Naive thymus-derived CD8-positive, alpha-beta T cell (primary cell): ENCODE results near the gene SLC25A47. TPM values are rescaled to one million over a fixed set of nuclear protein-coding genes. Genes with fewer than 3 reads are reported as not detected.
"Not testable (repeated sequence)": the region's sequence is repeated elsewhere in the genome, so short reads cannot be mapped to it uniquely, and the experiment has no call there.

Experiments
- ATAC-seq, 2 donors: fragments of 150-1000 bp; cut with Tn5 transposase in 1 of 2; sonication (Bioruptor Pico), chemical (Tn5 transposase) in 1 of 2; 1 replicate in 1 of 2; 2 replicates in 1 of 2; pipeline ENCODE4 v1.10.0; 2021; ENCODE audit warnings: mild to moderate bottlenecking in 2 of 2, moderate library complexity in 2 of 2
- POLR2A ChIA-PET: fragments of 350-600 bp; sonication (Branson Sonifier 250); formaldehyde crosslinking; loops from one replicate; lab custom pipeline; 2021; ENCODE audit warnings: antibody characterized with exemption; lab: Charles Lee
- DNase-seq, 10 donors: peaks; one replicate each; pipeline versions ENCODE4 v3.0.0 to v3.0.0-alpha.2; 2020 to 2022
- H3K27ac Mint-ChIP-seq, 10 donors: one replicate each; pipeline ENCODE4 v1.8.0; 2020 to 2022; ENCODE audit warnings: mild to moderate bottlenecking in 10 of 10, mixed read lengths in 10 of 10, moderate library complexity in 4 of 10, inconsistent platforms in 1 of 10
- H3K27me3 Mint-ChIP-seq, 5 donors: one replicate each; pipeline ENCODE4 v1.8.0; 2021 to 2022; ENCODE audit warnings: mixed read lengths in 5 of 5
- H3K36me3 Mint-ChIP-seq, 3 donors: one replicate each; pipeline ENCODE4 v1.8.0; 2020 to 2022; ENCODE audit warnings: mixed read lengths in 3 of 3, mild to moderate bottlenecking in 2 of 3, inconsistent platforms in 1 of 3
- H3K4me1 Mint-ChIP-seq, 4 donors: one replicate each; pipeline ENCODE4 v1.8.0; 2021 to 2022; ENCODE audit warnings: mixed read lengths in 4 of 4
- H3K4me3 Mint-ChIP-seq, 10 donors: one replicate each; pipeline ENCODE4 v1.8.0; 2020 to 2022; ENCODE audit warnings: mild to moderate bottlenecking in 10 of 10, mixed read lengths in 10 of 10, moderate library complexity in 6 of 10, inconsistent platforms in 1 of 10
- H3K9me3 Mint-ChIP-seq, 9 donors: one replicate each; pipeline ENCODE4 v1.8.0; 2020 to 2022; ENCODE audit warnings: mixed read lengths in 9 of 9, mild to moderate bottlenecking in 3 of 9, inconsistent platforms in 1 of 9, moderate library complexity in 1 of 9
- polyA plus RNA-seq, 3 donors: library from polyadenylated mRNA; unstranded; fragments of 300-500 nt; fragmentation: Illumina TruSeq; gene quantifications; one replicate each; pipeline ENCODE4 v1.2.3, GENCODE V29; 2021
- total RNA-seq, 8 experiments: library from RNA in 2 of 8; stranded (reverse) in 2 of 8; gene quantifications; one replicate each; pipeline ENCODE4 v1.2.3 and lab custom pipeline; 2021 to 2026

SLC25A47 gene
- total and polyA plus RNA-seq, 5 experiments from 2014 or later, result not detected

- H3K36me3 Mint-ChIP-seq, ATAC-seq, DNase-seq, H3K27me3 Mint-ChIP-seq, POLR2A ChIA-PET, H3K9me3 Mint-ChIP-seq: not testable (repeated sequence)
- Mint-ChIP-seq H3K4me3 (peak overlapping the region in 2 of 10 donors; percentile 16 to 34), H3K4me1 (peaks cover 7 to 23% (median 14%) of the 10 kb centered on the region in 4 donors), H3K27ac (peak overlapping the region in 3 of 10 donors; percentile 19 to 58 (median 56))
Measured at GRCh38 chr14:100312110-100312876, 10.8 kb upstream of the SLC25A47 start.

- Mint-ChIP-seq H3K27ac (peak overlapping the region in 2 of 10 donors; percentile 19 to 56), H3K36me3 (no peaks in the 10 kb centered on the region), H3K4me1 (peaks cover 3 to 19% (median 13%) of the 10 kb centered on the region in 4 donors), H3K27me3 (no peaks in the 10 kb centered on the region), H3K4me3 (no peak overlapping the region), H3K9me3 (no peaks in the 10 kb centered on the region)
- POLR2A ChIA-PET, result no interaction called here
- ATAC-seq, result no peak
- no peak for DNase-seq
Measured at GRCh38 chr14:100312877-100313400, 10.2 kb upstream of the SLC25A47 start.

GRCh38 chr14:100313464-100314230 is 9.5 kb upstream of the SLC25A47 start:
- no peak for DNase-seq
- H3K36me3 Mint-ChIP-seq, result no peaks in the 10 kb centered on the region
- H3K27ac Mint-ChIP-seq, result no peak overlapping the region
- no peak for ATAC-seq
- H3K9me3 Mint-ChIP-seq, result no peaks in the 10 kb centered on the region
- H3K4me3 Mint-ChIP-seq, result no peak overlapping the region
- peaks cover 3 to 20% (median 8%) of the 10 kb centered on the region in 4 donors for H3K4me1 Mint-ChIP-seq
- H3K27me3 Mint-ChIP-seq, result no peaks in the 10 kb centered on the region
- POLR2A ChIA-PET, result interaction anchor here (1.1 kb wide), 1 partner anchor 9 kb away, joined by 3 read pairs; no protein-coding TSS in a partner anchor

- no peak overlapping the region for H3K27ac Mint-ChIP-seq
- no peak overlapping the region for H3K4me3 Mint-ChIP-seq
- POLR2A ChIA-PET, result interaction anchor here (1.1 kb wide), 1 partner anchor 10 kb away, joined by 3 read pairs; no protein-coding TSS in a partner anchor
- H3K9me3 Mint-ChIP-seq, result no peaks in the 10 kb centered on the region
- H3K4me1 Mint-ChIP-seq, result peaks cover 3 to 20% (median 6%) of the 10 kb centered on the region in 4 donors
- no peaks in the 10 kb centered on the region for H3K36me3 Mint-ChIP-seq
- no peaks in the 10 kb centered on the region for H3K27me3 Mint-ChIP-seq
- ATAC-seq (no peak), DNase-seq (no peak)
Measured at GRCh38 chr14:100314724-100315123, 8.4 kb upstream of the SLC25A47 start.

GRCh38 chr14:100317389-100317788 is 5.8 kb upstream of the SLC25A47 start:
- no peak for ATAC-seq
- no peaks in the 10 kb centered on the region for H3K27me3 Mint-ChIP-seq
- POLR2A ChIA-PET, result no interaction called here
- H3K4me3 Mint-ChIP-seq, result peak overlapping the region in 6 of 10 donors; percentile 60 to 80 (median 72)
- DNase-seq, result no peak
- peaks cover 0 to 10% (median 5%) of the 10 kb centered on the region in 4 donors for H3K4me1 Mint-ChIP-seq
- H3K27ac Mint-ChIP-seq, result no peak overlapping the region
- H3K36me3 Mint-ChIP-seq, result no peaks in the 10 kb centered on the region
- no peaks in the 10 kb centered on the region for H3K9me3 Mint-ChIP-seq

- peak; percentile 49 to 82 (median 67) for DNase-seq
- no peaks in the 10 kb centered on the region for H3K9me3 Mint-ChIP-seq
- peak; percentile 100 for ATAC-seq
- H3K4me3 Mint-ChIP-seq, result peak overlapping the region; percentile 52 to 80 (median 68)
- peak overlapping the region in 4 of 10 donors; percentile 12 to 76 (median 59) for H3K27ac Mint-ChIP-seq
- H3K4me1 Mint-ChIP-seq, result peaks cover 0 to 6% (median 3%) of the 10 kb centered on the region in 4 donors
- no peaks in the 10 kb centered on the region for H3K27me3 Mint-ChIP-seq
- no peaks in the 10 kb centered on the region for H3K36me3 Mint-ChIP-seq
- POLR2A ChIA-PET, result interaction anchor here (0.7 kb wide), 1 partner anchor 10 kb away, joined by 4 read pairs; no protein-coding TSS in a partner anchor
Measured at GRCh38 chr14:100317912-100318808, 5.0 kb upstream of the SLC25A47 start.

GRCh38 chr14:100320157-100320856 is 2.8 kb upstream of the SLC25A47 start:
- Mint-ChIP-seq H3K27me3 (no peaks in the 10 kb centered on the region), H3K4me3 (no peak overlapping the region), H3K4me1 (peaks cover 0 to 6% (median 2%) of the 10 kb centered on the region in 4 donors)

GRCh38 chr14:100321473-100322137 is 1.5 kb upstream of the SLC25A47 start:
- DNase-seq (no peak), ATAC-seq (no peak)
- Mint-ChIP-seq H3K27ac (no peak overlapping the region), H3K36me3 (no peaks in the 10 kb centered on the region), H3K4me1 (peaks cover 0 to 6% (median 2%) of the 10 kb centered on the region in 4 donors), H3K27me3 (no peaks in the 10 kb centered on the region), H3K9me3 (no peaks in the 10 kb centered on the region), H3K4me3 (no peak overlapping the region)
- POLR2A ChIA-PET, result no interaction called here

More at GRCh38 chr14:100320157-100320856, 2.8 kb upstream of the SLC25A47 start:
- Mint-ChIP-seq H3K27ac (peak overlapping the region in 2 of 10 donors; percentile 18 to 48), H3K36me3 (no peaks in the 10 kb centered on the region), H3K9me3 (no peaks in the 10 kb centered on the region)
- POLR2A ChIA-PET, result no interaction called here
- no peak for DNase-seq
- ATAC-seq, result no peak

- Mint-ChIP-seq H3K27ac (peak overlapping the region in 1 of 10 donors; percentile 34), H3K4me1 (peaks cover 0 to 6% (median 2%) of the 10 kb centered on the region in 4 donors), H3K9me3 (no peaks in the 10 kb centered on the region), H3K4me3 (no peak overlapping the region), H3K27me3 (no peaks in the 10 kb centered on the region), H3K36me3 (no peaks in the 10 kb centered on the region)
- ATAC-seq, result no peak
- no peak for DNase-seq
- POLR2A ChIA-PET, result no interaction called here
Measured at GRCh38 chr14:100322138-100322957, 791 bp upstream of the SLC25A47 start.

- H3K9me3 Mint-ChIP-seq, result no peaks in the 10 kb centered on the region
- H3K27ac Mint-ChIP-seq, result peak overlapping the region in 1 of 10 donors; percentile 55
- ATAC-seq (no peak), DNase-seq (no peak)
- peaks cover 0 to 4% (median 0%) of the 10 kb centered on the region in 4 donors for H3K4me1 Mint-ChIP-seq
- POLR2A ChIA-PET, result no interaction called here
- no peaks in the 10 kb centered on the region for H3K27me3 Mint-ChIP-seq
- H3K36me3 Mint-ChIP-seq, result no peaks in the 10 kb centered on the region
- no peak overlapping the region for H3K4me3 Mint-ChIP-seq
Measured at GRCh38 chr14:100323942-100324307, 786 bp downstream of the SLC25A47 start.
